ENCODE results near the gene SLC17A4.

SLC17A4 gene

GRCh38 chr6:25749837-25750236 is 4.7 kb upstream of the SLC17A4 start:
- DNase-seq (ENCODE audit: low read depth in 2 of 2, low spot score in 1 of 2) = no peak

GRCh38 chr6:25750906-25751305 is 3.6 kb upstream of the SLC17A4 start:
- DNase-seq (ENCODE audit: low read depth in 2 of 2, low spot score in 1 of 2) = no peak

GRCh38 chr6:25753079-25753478 is 1.5 kb upstream of the SLC17A4 start:
- DNase-seq (ENCODE audit: low read depth in 2 of 2, low spot score in 1 of 2) = no peak

- no peak for DNase-seq (ENCODE audit: low read depth in 2 of 2, low spot score in 1 of 2)
These were observed 941 bp downstream of the SLC17A4 start for GRCh38 chr6:25755483-25755882.

- DNase-seq (ENCODE audit: low read depth in 2 of 2, low spot score in 1 of 2) = no peak
These were observed 2.1 kb downstream of the SLC17A4 start for GRCh38 chr6:25756382-25757363.

- DNase-seq (ENCODE audit: low read depth in 2 of 2, low spot score in 1 of 2) = no peak
These were observed 3.5 kb downstream of the SLC17A4 start for GRCh38 chr6:25757936-25758642.

GRCh38 chr6:25764611-25765010 is 10.1 kb downstream of the SLC17A4 start:
- no peak for DNase-seq (ENCODE audit: low read depth in 2 of 2, low spot score in 1 of 2)

GRCh38 chr6:25768566-25768965 is 14.0 kb downstream of the SLC17A4 start:
- no peak for DNase-seq (ENCODE audit: low read depth in 2 of 2, low spot score in 1 of 2)

GRCh38 chr6:25769983-25770382 is 15.4 kb downstream of the SLC17A4 start:
- no peak for DNase-seq (ENCODE audit: low read depth in 2 of 2, low spot score in 1 of 2)

GRCh38 chr6:25774120-25774715 is 19.7 kb downstream of the SLC17A4 start:
- no peak for DNase-seq (ENCODE audit: low read depth in 2 of 2, low spot score in 1 of 2)

- no peak for DNase-seq (ENCODE audit: low read depth in 2 of 2, low spot score in 1 of 2)
These were observed 22.5 kb downstream of the SLC17A4 start for GRCh38 chr6:25777031-25777430.

GRCh38 chr6:25777856-25778649 is 23.5 kb downstream of the SLC17A4 start:
- no peak for DNase-seq (ENCODE audit: low read depth in 2 of 2, low spot score in 1 of 2)

- DNase-seq (ENCODE audit: low read depth in 2 of 2, low spot score in 1 of 2) = no peak
These were observed 26.6 kb downstream of the SLC17A4 start for GRCh38 chr6:25781134-25781533.

GRCh38 chr6:25787428-25787827 is 32.9 kb downstream of the SLC17A4 start:
- DNase-seq (ENCODE audit: low read depth in 2 of 2, low spot score in 1 of 2) = no peak

- DNase-seq (ENCODE audit: low read depth in 2 of 2, low spot score in 1 of 2) = no peak
These were observed 33.9 kb downstream of the SLC17A4 start for GRCh38 chr6:25788305-25788922.

GRCh38 chr6:25789475-25789874 is 34.9 kb downstream of the SLC17A4 start:
- no peak for DNase-seq (ENCODE audit: low read depth in 2 of 2, low spot score in 1 of 2)

- DNase-seq (ENCODE audit: low read depth in 2 of 2, low spot score in 1 of 2) = no peak
These were observed 37.5 kb downstream of the SLC17A4 start for GRCh38 chr6:25792016-25792415.

- no peak for DNase-seq (ENCODE audit: low read depth in 2 of 2, low spot score in 1 of 2)
These were observed 39.4 kb downstream of the SLC17A4 start for GRCh38 chr6:25793970-25794369.

- DNase-seq (ENCODE audit: low read depth in 2 of 2, low spot score in 1 of 2) = no peak
These were observed 40.2 kb downstream of the SLC17A4 start for GRCh38 chr6:25794784-25795183.

- no peak for DNase-seq (ENCODE audit: low read depth in 2 of 2, low spot score in 1 of 2)
These were observed 46.9 kb downstream of the SLC17A4 start for GRCh38 chr6:25801436-25801835.

- DNase-seq (ENCODE audit: low read depth in 2 of 2, low spot score in 1 of 2) = no peak
These were observed 50.3 kb downstream of the SLC17A4 start for GRCh38 chr6:25804804-25805203.
